HepG2 (cell line): ENCODE measurements around the gene NEDD4. TPM values are rescaled to one million over a fixed set of nuclear protein-coding genes. Genes with fewer than 3 reads are reported as not detected.

ENCODE experiments used
- BRCA1 ChIP-seq: sonication (generic); formaldehyde crosslinking; IDR thresholded peaks from 2 replicates; pipeline ENCODE4 v1.4.0; 2020; ENCODE audit warnings: missing genetic modification reagents
- CCAR2 ChIP-seq: fragments of 200-400 bp; formaldehyde crosslinking; optimal IDR thresholded peaks from 2 replicates; pipeline ENCODE3; 2018; ENCODE audit warnings: low read depth, mild to moderate bottlenecking, low read length, moderate library complexity
- CSRNP2 ChIP-seq: sonication (generic); formaldehyde crosslinking; conservative IDR thresholded peaks from 2 replicates; pipeline ENCODE4 v1.8.0; 2022; ENCODE audit warnings: low read depth, missing genetic modification reagents
- ELF4 ChIP-seq: sonication (generic); formaldehyde crosslinking; IDR thresholded peaks from 2 replicates; pipeline ENCODE4 v1.5.0; 2020; ENCODE audit warnings: missing genetic modification reagents, mild to moderate bottlenecking, moderate library complexity, borderline replicate concordance
- GABPB1 ChIP-seq: IDR thresholded peaks from 2 replicates; pipeline ENCODE4 v1.6.1; 2016; ENCODE audit warnings: mild to moderate bottlenecking, missing genetic modification reagents, moderate library complexity, missing compliant biosample characterization
- MNT ChIP-seq: fragments of 450-650 bp; IDR thresholded peaks from 2 replicates; pipeline ENCODE4 v1.6.1; 2016
- SOX6 ChIP-seq, 2 experiments: fragments of 450-650 bp in 1 of 2; sonication (generic) in 1 of 2; formaldehyde crosslinking in 1 of 2; IDR thresholded peaks; 2 replicates each; pipeline versions ENCODE4 v1.4.0 to v1.6.1; 2017 to 2020; ENCODE audit warnings: antibody characterized with exemption in 1 of 2, mild to moderate bottlenecking in 1 of 2, missing genetic modification reagents in 1 of 2
- ZEB1 ChIP-seq: IDR thresholded peaks from 2 replicates; pipeline ENCODE4 v1.6.1; 2012; ENCODE audit warnings: mild to moderate bottlenecking, low read depth, inconsistent platforms; ENCODE audit not compliant: insufficient replicate concordance
- ZMYM3 ChIP-seq: sonication (generic); formaldehyde crosslinking; IDR thresholded peaks from 2 replicates; pipeline ENCODE4 v1.5.1; 2020; ENCODE audit warnings: mild to moderate bottlenecking, missing genetic modification reagents
- ZNF234 ChIP-seq: sonication (generic); formaldehyde crosslinking; conservative IDR thresholded peaks from 2 replicates; pipeline ENCODE4 v1.5.1; 2020; ENCODE audit warnings: mild to moderate bottlenecking, missing genetic modification reagents
- ZNF552 ChIP-seq: sonication (generic); formaldehyde crosslinking; IDR thresholded peaks from 2 replicates; pipeline ENCODE4 v1.9.0; 2022; ENCODE audit warnings: missing genetic modification reagents, mild to moderate bottlenecking, borderline replicate concordance
- ZNF879 ChIP-seq: sonication (generic); formaldehyde crosslinking; IDR thresholded peaks from 2 replicates; pipeline ENCODE4 v1.8.1; 2023; ENCODE audit warnings: missing genetic modification reagents
- ZSCAN25 ChIP-seq: sonication (generic); formaldehyde crosslinking; IDR thresholded peaks from 2 replicates; pipeline ENCODE4 v1.8.0; 2022; ENCODE audit warnings: mild to moderate bottlenecking, missing genetic modification reagents
- polyA plus RNA-seq, 8 experiments: library from polyadenylated mRNA; depleted of rRNA in 3 of 8; stranded (reverse) in 7 of 8; unstranded in 1 of 8; fragments of >200 nt; fragmentation: Illumina TruSeq in 4 of 8; extraction: Trizol in 4 of 8; gene quantifications; 2 replicates each; pipeline versions ENCODE4 v1.2.1 to v1.2.3, GENCODE V29; 2011 to 2016; ENCODE audit warnings: low read depth in 4 of 8, missing spikeins in 1 of 8, mixed read lengths in 1 of 8; ENCODE audit not compliant: insufficient read depth in 1 of 8
- total RNA-seq, 5 experiments: library from RNA; depleted of rRNA; stranded (reverse); fragments of >200 nt; fragmentation: Illumina TruSeq; extraction: Trizol; gene quantifications; 2 replicates each; pipeline ENCODE4 v1.2.3, GENCODE V29; 2016; ENCODE audit warnings: low read depth in 1 of 5
- TF ChIP-seq, protein P1 (sequence below), 2 experiments: sonication (generic) in 1 of 2; formaldehyde crosslinking in 1 of 2; IDR thresholded peaks; 2 replicates each; pipeline versions ENCODE4 v1.4.0 to v1.6.1; 2016 to 2020; ENCODE audit warnings: borderline replicate concordance in 1 of 2, low read depth in 1 of 2, mild to moderate bottlenecking in 1 of 2, missing genetic modification reagents in 1 of 2
- TF ChIP-seq, protein P2 (sequence below): IDR thresholded peaks from 2 replicates; pipeline ENCODE4 v1.6.1; 2016; ENCODE audit warnings: low read depth, borderline replicate concordance
- TF ChIP-seq, protein P3 (sequence below): sonication (generic); formaldehyde crosslinking; IDR thresholded peaks from 2 replicates; pipeline ENCODE4 v1.8.1; 2023; ENCODE audit warnings: mild to moderate bottlenecking, moderate library complexity, missing genetic modification reagents
- TF ChIP-seq, protein P4 (sequence below): IDR thresholded peaks from 2 replicates; pipeline ENCODE4 v1.6.1; 2016; ENCODE audit warnings: mild to moderate bottlenecking

NEDD4 gene
- total and polyA plus RNA-seq, 2 of the 13 experiments (the other 11 are each of a cell fraction or from before 2014, with no cell fraction given), result 10.4 to 13.0 TPM

DNA sequence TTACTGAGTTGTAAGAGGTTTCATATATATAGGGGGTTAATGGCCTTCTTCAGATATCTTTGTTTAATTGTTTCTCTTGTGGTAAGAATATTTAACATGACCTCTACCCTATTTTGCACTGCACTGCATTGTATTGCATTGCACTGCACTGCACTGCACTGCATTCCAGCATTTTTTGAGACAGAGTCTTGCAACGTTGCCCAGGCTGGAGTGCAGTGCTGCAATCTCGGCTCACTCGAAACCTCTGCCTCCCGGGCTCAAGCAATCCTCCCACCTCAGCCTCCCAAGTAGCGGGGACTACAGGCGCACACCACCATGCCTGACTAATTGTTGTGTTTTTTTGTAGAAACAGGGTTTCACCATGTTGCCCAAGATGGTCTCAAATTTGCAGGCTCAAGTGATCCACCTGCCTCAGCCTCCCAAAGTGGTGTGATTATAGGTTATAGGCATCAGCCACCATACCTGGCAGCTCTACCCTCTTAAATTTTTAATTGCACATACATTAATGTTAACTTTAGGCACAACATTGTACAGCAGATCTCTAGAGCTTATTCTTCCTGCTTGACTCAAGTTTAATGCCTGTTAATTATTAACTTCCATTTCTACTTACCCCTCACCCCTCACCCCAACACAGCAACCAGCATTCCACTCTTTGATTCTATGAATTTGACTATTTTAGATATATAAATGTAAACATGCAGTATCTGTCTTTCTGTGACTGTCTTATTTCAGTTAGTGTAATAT, 38.4 kb downstream of the NEDD4 start (continued):
- TF ChIP-seq, protein P1, sequence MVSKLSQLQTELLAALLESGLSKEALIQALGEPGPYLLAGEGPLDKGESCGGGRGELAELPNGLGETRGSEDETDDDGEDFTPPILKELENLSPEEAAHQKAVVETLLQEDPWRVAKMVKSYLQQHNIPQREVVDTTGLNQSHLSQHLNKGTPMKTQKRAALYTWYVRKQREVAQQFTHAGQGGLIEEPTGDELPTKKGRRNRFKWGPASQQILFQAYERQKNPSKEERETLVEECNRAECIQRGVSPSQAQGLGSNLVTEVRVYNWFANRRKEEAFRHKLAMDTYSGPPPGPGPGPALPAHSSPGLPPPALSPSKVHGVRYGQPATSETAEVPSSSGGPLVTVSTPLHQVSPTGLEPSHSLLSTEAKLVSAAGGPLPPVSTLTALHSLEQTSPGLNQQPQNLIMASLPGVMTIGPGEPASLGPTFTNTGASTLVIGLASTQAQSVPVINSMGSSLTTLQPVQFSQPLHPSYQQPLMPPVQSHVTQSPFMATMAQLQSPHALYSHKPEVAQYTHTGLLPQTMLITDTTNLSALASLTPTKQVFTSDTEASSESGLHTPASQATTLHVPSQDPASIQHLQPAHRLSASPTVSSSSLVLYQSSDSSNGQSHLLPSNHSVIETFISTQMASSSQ (IDR thresholded peaks at IDR 0.05; ENCODE audit: low read depth), result peak; percentile 82
- TF ChIP-seq, protein P1 (CRISPR knock-in tag; IDR thresholded peaks at IDR 0.05; ENCODE audit: borderline replicate concordance), result peak; percentile 61; the same call in 1 of the 2 replicates
- TF ChIP-seq ZEB1, result no peak
- TF ChIP-seq ZNF879 (CRISPR knock-in tag), result no peak
- TF ChIP-seq, protein P2, sequence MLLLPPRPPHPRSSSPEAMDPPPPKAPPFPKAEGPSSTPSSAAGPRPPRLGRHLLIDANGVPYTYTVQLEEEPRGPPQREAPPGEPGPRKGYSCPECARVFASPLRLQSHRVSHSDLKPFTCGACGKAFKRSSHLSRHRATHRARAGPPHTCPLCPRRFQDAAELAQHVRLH, result no peak
- TF ChIP-seq, protein P3, sequence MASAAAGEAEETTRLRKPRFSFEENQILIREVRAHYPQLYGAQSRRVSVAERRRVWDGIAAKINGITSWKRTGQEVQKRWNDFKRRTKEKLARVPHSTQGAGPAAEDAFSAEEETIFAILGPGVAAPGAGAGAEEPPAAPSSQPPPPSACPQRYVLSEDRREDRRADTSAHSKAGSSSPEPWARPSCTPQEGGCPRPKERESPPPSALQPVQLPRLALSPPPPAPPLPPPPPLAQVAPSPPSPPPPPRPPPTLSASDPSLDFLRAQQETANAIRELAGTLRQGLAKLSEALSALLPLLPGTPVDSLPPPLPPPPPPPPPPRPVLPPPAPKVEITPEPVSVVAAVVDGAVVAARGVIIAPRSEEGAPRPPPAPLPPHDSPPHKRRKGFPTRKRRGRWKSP (CRISPR knock-in tag), result no peak
- TF ChIP-seq BRCA1 (CRISPR knock-in tag), result no peak
- no peak for TF ChIP-seq ZNF552 (CRISPR knock-in tag)
- TF ChIP-seq GABPB1 (CRISPR knock-in tag), result peak; percentile 22; the same call in 1 of the 2 replicates
- TF ChIP-seq ZNF234 (CRISPR knock-in tag), result no peak
- TF ChIP-seq ZMYM3 (CRISPR knock-in tag), result peak; percentile 79
- no peak for TF ChIP-seq CCAR2
- TF ChIP-seq SOX6 (IDR thresholded peaks at IDR 0.05), result no peak
- no peak for TF ChIP-seq SOX6 (CRISPR knock-in tag; IDR thresholded peaks at IDR 0.05)
- TF ChIP-seq CSRNP2, result no peak
- TF ChIP-seq, protein P4, sequence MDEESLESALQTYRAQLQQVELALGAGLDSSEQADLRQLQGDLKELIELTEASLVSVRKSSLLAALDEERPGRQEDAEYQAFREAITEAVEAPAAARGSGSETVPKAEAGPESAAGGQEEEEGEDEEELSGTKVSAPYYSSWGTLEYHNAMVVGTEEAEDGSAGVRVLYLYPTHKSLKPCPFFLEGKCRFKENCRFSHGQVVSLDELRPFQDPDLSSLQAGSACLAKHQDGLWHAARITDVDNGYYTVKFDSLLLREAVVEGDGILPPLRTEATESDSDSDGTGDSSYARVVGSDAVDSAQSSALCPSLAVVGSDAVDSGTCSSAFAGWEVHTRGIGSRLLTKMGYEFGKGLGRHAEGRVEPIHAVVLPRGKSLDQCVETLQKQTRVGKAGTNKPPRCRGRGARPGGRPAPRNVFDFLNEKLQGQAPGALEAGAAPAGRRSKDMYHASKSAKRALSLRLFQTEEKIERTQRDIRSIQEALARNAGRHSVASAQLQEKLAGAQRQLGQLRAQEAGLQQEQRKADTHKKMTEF, result no peak; the same call in 1 of the 2 replicates
- TF ChIP-seq ELF4 (CRISPR knock-in tag), result no peak
- no peak for TF ChIP-seq MNT
- TF ChIP-seq ZSCAN25 (CRISPR knock-in tag), result peak; percentile 52; the same call in 1 of the 2 replicates
